GM12878 (cell line): ENCODE results near the gene MGST3.

Experiments
- CTCF ChIP-seq, 3 experiments: IDR thresholded peaks in 2 of 3; conservative IDR thresholded peaks in 1 of 3; 2 replicates each; pipeline ENCODE4 v1.5.1; 2011; ENCODE audit warnings: low read depth in 3 of 3, low read length in 3 of 3, mild to moderate bottlenecking in 3 of 3, control low read depth in 2 of 3, moderate library complexity in 2 of 3, inconsistent platforms in 1 of 3, mixed read lengths in 1 of 3; ENCODE audit not compliant: control insufficient read depth in 2 of 3, insufficient read depth in 1 of 3; ENCODE audit errors: extremely low read depth in 1 of 3
- POLR2A ChIP-seq: IDR thresholded peaks from 2 replicates; pipeline ENCODE4 v1.6.1; 2011; ENCODE audit warnings: low read depth, mild to moderate bottlenecking, low read length
- RB1 ChIP-seq: fragments of 450-650 bp; formaldehyde crosslinking; IDR thresholded peaks from 2 replicates; pipeline ENCODE4 v1.6.1; 2017; ENCODE audit warnings: mild to moderate bottlenecking, borderline replicate concordance

- no peak for TF ChIP-seq POLR2A
- no peak for TF ChIP-seq CTCF (IDR thresholded peaks at IDR 0.05 in 2 of 3, conservative IDR thresholded peaks at IDR 0.05 in 1 of 3; ENCODE audit: control insufficient read depth in 2 of 3, extremely low read depth in 1 of 3, insufficient read depth in 1 of 3, low read depth in 3 of 3, low read length in 3 of 3)
- TF ChIP-seq RB1: no peak
Observed at GRCh38 chr1:165662186-165662585, 31.2 kb downstream of the MGST3 start.
